ENCODE measurements around the gene EPHA7.

DNA sequence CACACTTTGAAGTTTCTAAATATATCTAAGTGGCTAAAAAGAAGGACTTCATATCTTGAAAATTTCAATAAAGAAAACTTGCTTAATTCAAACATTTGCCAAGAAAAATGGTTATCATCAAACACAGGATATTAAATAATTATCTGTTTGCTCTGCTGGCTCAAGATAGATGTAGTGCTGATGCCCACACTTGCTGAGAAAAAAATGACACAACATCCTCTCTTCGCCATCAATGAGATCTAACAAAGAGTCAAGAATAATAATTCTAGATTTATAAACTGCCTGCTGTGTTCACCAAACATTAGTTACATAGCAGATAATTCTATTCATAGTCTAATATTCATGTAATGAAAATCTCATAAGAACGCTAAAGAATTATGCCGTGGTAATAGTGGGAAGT is 93.6 kb downstream of the EPHA7 start:
- TF ChIP-seq, protein P1, sequence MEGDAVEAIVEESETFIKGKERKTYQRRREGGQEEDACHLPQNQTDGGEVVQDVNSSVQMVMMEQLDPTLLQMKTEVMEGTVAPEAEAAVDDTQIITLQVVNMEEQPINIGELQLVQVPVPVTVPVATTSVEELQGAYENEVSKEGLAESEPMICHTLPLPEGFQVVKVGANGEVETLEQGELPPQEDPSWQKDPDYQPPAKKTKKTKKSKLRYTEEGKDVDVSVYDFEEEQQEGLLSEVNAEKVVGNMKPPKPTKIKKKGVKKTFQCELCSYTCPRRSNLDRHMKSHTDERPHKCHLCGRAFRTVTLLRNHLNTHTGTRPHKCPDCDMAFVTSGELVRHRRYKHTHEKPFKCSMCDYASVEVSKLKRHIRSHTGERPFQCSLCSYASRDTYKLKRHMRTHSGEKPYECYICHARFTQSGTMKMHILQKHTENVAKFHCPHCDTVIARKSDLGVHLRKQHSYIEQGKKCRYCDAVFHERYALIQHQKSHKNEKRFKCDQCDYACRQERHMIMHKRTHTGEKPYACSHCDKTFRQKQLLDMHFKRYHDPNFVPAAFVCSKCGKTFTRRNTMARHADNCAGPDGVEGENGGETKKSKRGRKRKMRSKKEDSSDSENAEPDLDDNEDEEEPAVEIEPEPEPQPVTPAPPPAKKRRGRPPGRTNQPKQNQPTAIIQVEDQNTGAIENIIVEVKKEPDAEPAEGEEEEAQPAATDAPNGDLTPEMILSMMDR (IDR thresholded peaks at IDR 0.05) = no peak
- no peak for TF ChIP-seq JUND (IDR thresholded peaks at IDR 0.05)
- no peak for TF ChIP-seq RCOR1 (IDR thresholded peaks at IDR 0.05; ENCODE audit: low read length)
- TF ChIP-seq MXI1 (IDR thresholded peaks at IDR 0.05; ENCODE audit: low read depth, low read length) = no peak
- no peak for TF ChIP-seq POLR2AphosphoS5 (IDR thresholded peaks at IDR 0.05; ENCODE audit: low read depth, low read length)
- TF ChIP-seq GATA2 (CRISPR knock-in tag; IDR thresholded peaks at IDR 0.05) = no peak
- TF ChIP-seq FOSL2 (IDR thresholded peaks at IDR 0.05; ENCODE audit: borderline replicate concordance, low read depth) = no peak
- TF ChIP-seq, protein P2, sequence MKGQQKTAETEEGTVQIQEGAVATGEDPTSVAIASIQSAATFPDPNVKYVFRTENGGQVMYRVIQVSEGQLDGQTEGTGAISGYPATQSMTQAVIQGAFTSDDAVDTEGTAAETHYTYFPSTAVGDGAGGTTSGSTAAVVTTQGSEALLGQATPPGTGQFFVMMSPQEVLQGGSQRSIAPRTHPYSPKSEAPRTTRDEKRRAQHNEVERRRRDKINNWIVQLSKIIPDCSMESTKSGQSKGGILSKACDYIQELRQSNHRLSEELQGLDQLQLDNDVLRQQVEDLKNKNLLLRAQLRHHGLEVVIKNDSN (IDR thresholded peaks at IDR 0.05; ENCODE audit: borderline replicate concordance, low read depth) = no peak
- no peak for TF ChIP-seq TEAD4 (IDR thresholded peaks at IDR 0.05; ENCODE audit: borderline replicate concordance, insufficient read depth)

Data from SK-N-SH (cell line).